Natural killer cell (primary cell): Measurements from ENCODE around the gene SLC7A4. TPM values are rescaled to one million over a fixed set of nuclear protein-coding genes. Genes with fewer than 3 reads are reported as not detected.

Experiments
- ATAC-seq, 3 donors: fragments of 150-1000 bp in 2 of 3; fragments of 200-7000 bp in 1 of 3; cut with Tn5 transposase; 1 replicate in 1 of 3; 2 replicates in 2 of 3; pipeline ENCODE4 v1.10.0; 2021; ENCODE audit warnings: mild to moderate bottlenecking in 2 of 3, moderate library complexity in 2 of 3
- DNase-seq, 2 donors: peaks; one replicate each; pipeline versions ENCODE4 v3.0.0 to v3.0.0-alpha.2; 2013 to 2021; ENCODE audit warnings: mixed read lengths in 1 of 2
- H3K27ac ChIP-seq: one replicate; pipeline ENCODE4 v1.5.1; 2013; ENCODE audit warnings: mild to moderate bottlenecking, low read length
- H3K27me3 ChIP-seq: one replicate; pipeline ENCODE4 v1.6.1; 2013; ENCODE audit warnings: low read length; ENCODE audit not compliant: control insufficient read depth, insufficient read depth
- H3K36me3 ChIP-seq: one replicate; pipeline ENCODE4 v1.6.1; 2013; ENCODE audit warnings: low read length; ENCODE audit not compliant: control insufficient read depth, insufficient read depth
- H3K4me1 ChIP-seq: one replicate; pipeline ENCODE4 v1.6.1; 2013; ENCODE audit warnings: low read length; ENCODE audit not compliant: control insufficient read depth, insufficient read depth
- H3K4me3 ChIP-seq: one replicate; pipeline ENCODE4 v1.5.1; 2013; ENCODE audit warnings: low read length
- H3K9me3 ChIP-seq: one replicate; pipeline ENCODE4 v1.6.1; 2013; ENCODE audit warnings: low read length; ENCODE audit not compliant: control insufficient read depth, insufficient read depth
- H3K27ac Mint-ChIP-seq, 2 donors: one replicate each; pipeline ENCODE4 v1.8.0; 2022; ENCODE audit warnings: mild to moderate bottlenecking in 2 of 2, mixed read lengths in 2 of 2, moderate library complexity in 1 of 2
- H3K27me3 Mint-ChIP-seq, 2 donors: one replicate each; pipeline ENCODE4 v1.8.0; 2022; ENCODE audit warnings: low read depth in 2 of 2, mixed read lengths in 2 of 2
- H3K36me3 Mint-ChIP-seq: one replicate; pipeline ENCODE4 v1.8.0; 2022; ENCODE audit warnings: mixed read lengths
- H3K4me1 Mint-ChIP-seq, 2 donors: one replicate each; pipeline ENCODE4 v1.8.0; 2022; ENCODE audit warnings: mixed read lengths in 2 of 2
- H3K4me3 Mint-ChIP-seq: one replicate; pipeline ENCODE4 v1.8.0; 2022; ENCODE audit warnings: mild to moderate bottlenecking, moderate library complexity, mixed read lengths
- H3K9me3 Mint-ChIP-seq, 2 donors: one replicate each; pipeline ENCODE4 v1.8.0; 2022; ENCODE audit warnings: mixed read lengths in 2 of 2
- CTCF ChIP-seq: fragments of 200-600 bp; IDR thresholded peaks from one replicate; pipeline ENCODE4 v1.8.0; 2022; ENCODE audit warnings: antibody characterized with exemption
- WGBS: methylation state at CpG from one replicate; pipeline ENCODE4 v1.1.7; 2013; ENCODE audit warnings: missing lambda C conversion rate; ENCODE audit not compliant: insufficient coverage; 5-methylcytosine and 5-hydroxymethylcytosine counted together
- intact Hi-C: fragments of 100-400 bp; cut with micrococcal nuclease; formaldehyde crosslinking; loops from one replicate; pipeline ENCODE4 v1.14.2; 2022
- total RNA-seq, 4 donors: library from RNA; stranded (reverse); fragments of 120-200 nt in 1 of 4; gene quantifications; one replicate each; pipeline versions ENCODE4 v1.2.3 to v1.2.4, GENCODE V29; 2013 to 2022

The SLC7A4 gene
- total RNA-seq, 3 donors from 2014 or later (not counting 1 experiment from before 2014, with no cell fraction given): not detected

GRCh38 chr22:21032868-21033688 lies 717 bp upstream of the SLC7A4 start:
- no peak for TF ChIP-seq CTCF
- H3K27ac ChIP-seq: no peak overlapping the region
- no peak overlapping the region for H3K27ac Mint-ChIP-seq

GRCh38 chr22:21031545-21032036 lies 770 bp downstream of the SLC7A4 start:
- 88% methylated on average over 18 of the region's 18 CpGs for WGBS
- ATAC-seq (no peak), DNase-seq (no peak)
- H3K36me3 ChIP-seq: no peaks in the 10 kb centered on the region
- no peak overlapping the region for H3K27ac Mint-ChIP-seq
- peaks cover 6% of the 10 kb centered on the region for H3K27me3 ChIP-seq
- H3K4me3 ChIP-seq: no peak overlapping the region
- H3K4me3 Mint-ChIP-seq: no peak overlapping the region
- H3K9me3 Mint-ChIP-seq: no peaks in the 10 kb centered on the region
- intact Hi-C loops: no loop called here
- peaks cover 9% of the 10 kb centered on the region for H3K4me1 ChIP-seq
- H3K27me3 Mint-ChIP-seq: peaks cover 10 to 26% of the 10 kb centered on the region in 2 donors
- H3K9me3 ChIP-seq: no peaks in the 10 kb centered on the region
- H3K4me1 Mint-ChIP-seq: peaks cover 0 to 4% of the 10 kb centered on the region in 2 donors
- no peak overlapping the region for H3K27ac ChIP-seq
- TF ChIP-seq CTCF: no peak
- no peaks in the 10 kb centered on the region for H3K36me3 Mint-ChIP-seq

More at GRCh38 chr22:21032868-21033688, 717 bp upstream of the SLC7A4 start:
- DNase-seq: no peak
- Histone ChIP-seq H3K36me3 (no peaks in the 10 kb centered on the region), H3K27me3 (peaks cover 6% of the 10 kb centered on the region), H3K9me3 (no peaks in the 10 kb centered on the region), H3K4me1 (peaks cover 9% of the 10 kb centered on the region), H3K4me3 (no peak overlapping the region)
- Mint-ChIP-seq H3K36me3 (no peaks in the 10 kb centered on the region), H3K27me3 (peaks cover 10 to 26% of the 10 kb centered on the region in 2 donors), H3K9me3 (no peaks in the 10 kb centered on the region), H3K4me1 (peaks cover 0 to 4% of the 10 kb centered on the region in 2 donors), H3K4me3 (no peak overlapping the region)
- no peak for ATAC-seq
- WGBS: 87% methylated on average over 12 of the region's 12 CpGs
- intact Hi-C loops: no loop called here

- no peak for TF ChIP-seq CTCF
- no peak overlapping the region for H3K27ac Mint-ChIP-seq
- Histone ChIP-seq H3K27me3 (peaks cover 6% of the 10 kb centered on the region), H3K9me3 (no peaks in the 10 kb centered on the region), H3K4me1 (peaks cover 10% of the 10 kb centered on the region), H3K36me3 (no peaks in the 10 kb centered on the region), H3K4me3 (no peak overlapping the region), H3K27ac (no peak overlapping the region)
- no peak for DNase-seq
- H3K27me3 Mint-ChIP-seq: peaks cover 10 to 26% of the 10 kb centered on the region in 2 donors
- peak overlapping the region; percentile 49 for H3K4me3 Mint-ChIP-seq
- no peak for ATAC-seq
- intact Hi-C loops: no loop called here
- H3K4me1 Mint-ChIP-seq: peaks cover 0 to 4% of the 10 kb centered on the region in 2 donors
- WGBS: 92% methylated on average over 39 of the region's 40 CpGs
- no peaks in the 10 kb centered on the region for H3K9me3 Mint-ChIP-seq
- H3K36me3 Mint-ChIP-seq: no peaks in the 10 kb centered on the region
Observed at GRCh38 chr22:21030621-21031544, 1.5 kb downstream of the SLC7A4 start.
